LoVo (cell line): ENCODE measurements around the gene KLHL17.
"Not testable (repeated sequence)": the region's sequence is repeated elsewhere in the genome, so short reads cannot be mapped to it uniquely, and the experiment has no call there.

Experiments
- DNase-seq: peaks from one replicate; pipeline ENCODE4 v3.0.0-alpha.2; 2016; ENCODE audit warnings: low spot score

Gene KLHL17

DNA sequence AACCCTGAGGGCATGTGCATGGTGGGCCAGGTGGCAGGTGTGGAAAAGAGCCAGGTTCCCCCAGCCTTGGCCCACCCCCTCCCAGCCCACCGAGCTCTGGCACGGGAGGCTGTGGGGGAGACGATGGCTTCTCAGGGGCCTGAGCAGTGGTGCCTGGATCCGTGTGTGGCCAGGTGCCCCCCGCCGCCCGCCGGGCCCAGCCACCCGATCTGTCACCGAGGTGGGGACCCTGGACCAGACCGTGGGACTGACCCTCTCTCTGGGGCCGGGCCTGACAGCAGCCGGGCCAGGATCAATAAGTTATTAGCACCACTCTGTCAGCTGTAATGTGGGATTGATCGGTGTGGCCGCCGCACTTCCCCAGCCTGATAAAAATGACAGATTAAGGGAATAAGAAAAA lies 22.9 kb upstream of the KLHL17 start:
- no peak for DNase-seq

DNA sequence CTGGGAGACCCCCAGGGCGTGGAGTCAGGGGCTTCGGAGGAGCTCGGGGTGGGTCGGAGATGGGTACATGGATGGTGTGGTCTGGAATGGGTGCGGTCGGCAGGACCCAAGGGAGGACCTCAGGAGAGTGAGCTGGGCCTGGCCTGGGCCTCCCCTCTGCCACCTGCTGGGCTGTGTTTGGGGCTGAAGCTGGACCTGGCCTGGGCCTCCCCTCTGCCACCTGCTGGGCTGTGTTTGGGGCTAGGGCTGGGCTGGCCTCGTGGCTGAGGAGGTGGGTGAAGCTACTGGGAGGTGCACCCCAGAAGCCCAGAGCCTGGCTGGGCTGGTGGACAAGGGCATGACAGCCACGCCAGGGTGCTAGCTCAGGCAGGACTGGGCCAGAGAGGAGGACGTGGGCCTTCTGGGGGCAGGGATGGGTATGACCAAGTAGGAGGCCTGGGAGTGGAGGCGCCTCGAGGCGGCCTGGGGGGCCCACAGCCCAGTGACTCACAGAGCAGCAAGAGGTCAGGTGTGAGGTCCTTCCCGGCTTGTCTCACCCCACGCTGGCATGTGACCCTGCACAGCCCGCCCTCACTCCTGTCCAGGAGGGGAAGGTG lies 22.2 kb upstream of the KLHL17 start:
- no peak for DNase-seq

DNA sequence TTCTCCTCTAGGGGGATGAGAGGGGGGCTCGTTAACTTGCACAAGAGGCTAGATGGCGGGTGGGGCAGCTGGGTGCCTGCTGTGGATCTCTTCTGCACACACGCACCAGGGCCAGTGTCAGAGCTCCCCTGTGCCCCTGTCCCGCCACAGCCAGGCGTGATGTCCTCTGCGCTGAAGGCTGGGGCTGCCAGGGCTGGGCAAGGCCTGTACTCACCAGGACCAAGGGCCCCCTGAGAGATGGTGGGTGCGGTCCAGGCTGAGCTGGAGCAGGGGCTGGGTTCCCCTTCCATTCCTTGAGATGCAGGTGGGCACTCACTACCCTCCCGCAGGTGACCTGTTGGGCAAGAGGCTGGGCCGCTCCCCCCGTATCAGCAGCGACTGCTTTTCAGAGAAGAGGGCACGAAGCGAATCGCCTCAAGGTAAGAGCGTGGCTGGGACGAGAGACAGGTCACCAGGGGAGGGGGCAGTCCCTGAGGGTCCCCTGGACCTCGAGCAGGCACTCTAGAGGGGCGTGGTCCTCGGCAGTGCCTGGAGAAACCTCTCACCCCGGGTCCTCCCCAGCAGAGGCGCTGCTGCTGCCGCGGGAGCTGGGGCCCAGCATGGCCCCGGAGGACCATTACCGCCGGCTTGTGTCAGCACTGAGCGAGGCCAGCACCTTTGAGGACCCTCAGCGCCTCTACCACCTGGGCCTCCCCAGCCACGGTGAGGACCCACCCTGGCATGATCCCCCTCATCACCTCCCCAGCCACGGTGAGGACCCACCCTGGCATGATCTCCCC lies 21.5 kb upstream of the KLHL17 start:
- no peak for DNase-seq

DNA sequence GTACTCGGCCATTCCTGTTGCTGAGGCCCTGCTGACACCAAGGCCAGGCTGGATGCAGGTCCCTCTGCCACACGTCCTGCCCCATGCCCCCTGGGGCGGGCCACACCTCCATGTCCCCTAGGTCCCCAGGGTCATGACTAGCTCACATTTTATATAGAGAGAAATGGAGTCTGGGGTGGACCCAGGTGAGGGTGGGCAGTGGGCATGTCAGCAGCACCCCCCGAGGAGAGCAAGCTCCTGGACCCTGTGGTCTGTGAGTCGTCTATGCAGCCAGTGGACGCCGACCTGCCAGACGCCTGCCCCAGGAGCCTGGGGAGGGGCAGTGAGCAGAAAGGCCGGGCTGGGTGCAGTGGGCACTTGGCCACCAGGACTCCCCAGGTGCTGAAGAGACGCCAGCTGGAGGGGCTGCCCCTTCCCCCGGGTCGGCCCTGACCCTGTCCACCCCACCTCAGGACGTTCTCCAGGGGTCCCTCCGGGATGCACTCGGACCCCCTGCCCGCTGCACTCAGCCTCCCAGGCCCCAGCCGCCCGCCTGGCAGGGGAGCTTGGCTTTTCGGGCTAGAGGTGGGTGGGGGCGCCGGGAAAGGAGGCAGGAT lies 20.8 kb upstream of the KLHL17 start:
- no peak for DNase-seq

DNA sequence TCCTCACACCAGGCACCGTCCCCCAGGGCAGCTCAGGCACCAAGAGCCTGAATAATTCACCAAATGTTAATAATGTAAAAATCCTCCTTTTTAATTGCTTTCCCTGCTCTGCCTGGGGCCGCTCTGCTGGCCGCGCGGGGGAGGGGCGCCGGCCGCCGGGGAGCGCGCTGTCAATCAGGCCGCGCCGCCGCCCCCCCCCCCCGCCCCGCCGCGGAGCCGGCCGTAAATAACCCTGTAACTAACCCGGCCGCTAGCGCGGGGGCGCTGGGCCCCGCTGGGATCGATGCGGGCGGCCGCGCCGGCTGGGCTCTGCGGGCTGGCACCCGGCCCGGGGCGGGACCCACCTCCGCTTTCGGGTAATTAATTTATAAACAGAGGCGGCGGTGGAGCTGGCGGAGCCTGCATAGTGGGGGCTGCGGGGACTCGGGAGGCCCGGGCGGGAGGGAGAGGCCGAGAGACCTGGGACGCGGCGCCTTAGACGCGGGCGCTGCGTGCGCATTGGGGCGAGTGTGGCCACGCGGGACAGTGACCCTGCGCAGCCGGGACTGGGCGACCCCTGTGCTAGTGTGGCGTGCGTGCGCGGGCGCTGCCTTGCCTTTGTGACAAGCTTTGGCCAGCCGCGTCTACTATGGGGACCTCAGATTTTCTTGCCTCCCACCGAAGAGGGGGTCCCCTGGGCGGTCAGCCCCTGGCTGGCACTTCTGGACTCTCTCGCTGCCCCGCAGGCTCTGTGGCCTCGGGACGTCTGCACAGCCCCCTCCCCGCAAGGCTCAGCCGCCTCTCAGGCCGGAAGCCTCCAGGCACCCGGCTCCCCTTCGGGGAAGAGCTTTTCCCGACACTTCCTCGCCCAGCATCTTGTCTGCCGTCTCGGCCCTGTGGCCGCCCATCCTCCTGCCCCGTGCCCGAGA lies 20.0 kb upstream of the KLHL17 start:
- DNase-seq = peak; percentile 62

DNA sequence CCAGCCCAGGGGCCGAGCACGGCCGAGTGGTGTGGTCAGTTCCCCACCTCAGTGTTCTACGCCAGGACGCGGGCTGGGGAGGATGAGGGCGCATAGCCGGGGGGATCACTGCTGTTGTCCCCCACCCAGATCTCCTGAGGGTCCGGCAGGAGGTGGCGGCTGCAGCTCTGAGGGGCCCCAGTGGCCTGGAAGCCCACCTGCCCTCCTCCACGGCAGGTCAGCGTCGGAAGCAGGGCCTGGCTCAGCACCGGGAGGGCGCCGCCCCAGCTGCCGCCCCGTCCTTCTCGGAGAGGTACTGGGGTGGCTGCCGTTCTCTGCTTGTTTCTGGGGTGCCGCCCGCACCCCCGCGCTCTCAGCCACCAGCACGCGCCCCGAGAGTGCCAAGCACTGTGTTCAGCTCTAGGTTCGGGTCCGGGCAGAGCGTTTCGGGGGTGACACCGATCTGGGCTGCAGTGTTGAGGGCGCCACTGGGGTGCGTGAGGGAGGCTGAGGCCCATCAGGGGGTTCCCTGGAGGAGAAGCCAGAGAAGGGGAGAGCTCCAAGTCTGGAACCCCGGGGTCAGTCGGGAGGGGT lies 19.3 kb upstream of the KLHL17 start:
- DNase-seq = no peak

DNA sequence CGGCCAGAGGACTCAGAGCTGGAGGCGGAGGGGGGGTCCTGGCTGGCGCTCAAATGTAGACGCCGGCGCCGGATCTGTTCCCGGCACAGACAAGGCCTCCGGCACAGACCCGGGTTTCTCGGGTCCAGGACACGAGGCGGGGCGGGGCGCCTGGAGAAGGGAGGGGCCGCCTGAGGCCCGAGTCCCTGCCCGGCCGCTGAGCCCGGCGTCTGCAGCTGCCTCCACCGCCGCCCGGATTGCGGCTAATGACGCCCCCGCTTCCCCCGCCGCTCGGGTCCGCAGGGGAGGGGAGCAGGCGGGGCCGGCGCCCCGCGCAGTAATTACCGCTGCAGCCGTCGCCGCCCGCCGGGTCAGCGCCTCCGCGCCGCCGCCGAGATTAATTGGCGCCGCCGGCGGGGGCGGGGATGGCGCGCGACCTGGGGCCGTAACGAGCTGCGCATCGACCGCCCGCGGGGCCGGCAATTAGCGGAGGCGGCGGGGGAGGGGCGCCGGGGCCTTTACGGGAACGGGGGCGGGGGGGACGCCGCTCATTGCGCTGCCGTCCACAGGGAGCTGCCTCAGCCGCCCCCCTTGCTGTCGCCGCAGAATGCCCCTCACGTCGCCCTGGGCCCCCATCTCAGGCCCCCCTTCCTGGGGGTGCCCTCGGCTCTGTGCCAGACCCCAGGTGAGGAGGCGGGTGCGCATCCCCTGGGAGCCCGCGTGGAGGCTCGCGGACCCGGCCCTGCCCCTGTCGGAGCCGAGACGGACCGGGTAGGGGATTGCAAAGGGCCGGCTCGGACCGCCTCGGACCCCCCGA lies 18.6 kb upstream of the KLHL17 start:
- DNase-seq = peak; percentile 44

DNA sequence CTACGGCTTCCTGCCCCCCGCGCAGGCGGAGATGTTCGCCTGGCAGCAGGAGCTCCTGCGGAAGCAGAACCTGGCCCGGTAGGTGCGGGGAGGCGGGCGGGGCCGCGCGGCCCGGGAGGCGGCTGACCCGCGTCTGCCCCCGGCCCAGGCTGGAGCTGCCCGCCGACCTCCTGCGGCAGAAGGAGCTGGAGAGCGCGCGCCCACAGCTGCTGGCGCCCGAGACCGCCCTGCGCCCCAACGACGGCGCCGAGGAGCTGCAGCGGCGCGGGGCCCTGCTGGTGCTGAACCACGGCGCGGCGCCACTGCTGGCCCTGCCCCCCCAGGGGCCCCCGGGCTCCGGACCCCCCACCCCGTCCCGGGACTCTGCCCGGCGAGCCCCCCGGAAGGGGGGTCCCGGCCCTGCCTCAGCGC lies 18.0 kb upstream of the KLHL17 start:
- DNase-seq = no peak

DNA sequence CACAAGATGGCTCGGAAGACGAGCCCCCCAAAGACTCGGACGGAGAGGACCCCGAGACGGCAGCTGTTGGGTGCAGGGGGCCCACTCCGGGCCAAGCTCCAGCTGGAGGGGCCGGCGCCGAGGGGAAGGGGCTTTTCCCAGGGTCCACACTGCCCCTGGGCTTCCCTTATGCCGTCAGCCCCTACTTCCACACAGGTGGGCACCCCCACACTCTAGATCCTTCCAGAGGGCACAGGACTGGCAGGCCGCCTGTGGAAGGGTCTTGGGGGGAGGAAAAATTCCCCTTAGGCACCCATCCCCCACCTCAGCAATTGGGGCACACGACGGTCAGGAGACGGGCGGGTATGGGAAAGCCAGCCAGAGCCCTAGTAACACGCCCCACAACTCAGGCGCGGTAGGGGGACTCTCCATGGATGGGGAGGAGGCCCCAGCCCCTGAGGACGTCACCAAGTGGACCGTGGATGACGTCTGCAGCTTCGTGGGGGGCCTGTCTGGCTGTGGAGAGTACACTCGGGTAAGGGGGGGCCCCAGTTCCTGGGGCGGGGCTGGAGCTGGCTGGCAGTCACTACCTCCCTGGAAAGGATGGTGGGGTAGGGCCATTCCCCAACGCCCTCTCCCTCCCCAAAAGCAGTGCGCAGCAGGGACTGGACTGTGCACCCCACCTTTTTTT lies 17.4 kb upstream of the KLHL17 start:
- no peak for DNase-seq

DNA sequence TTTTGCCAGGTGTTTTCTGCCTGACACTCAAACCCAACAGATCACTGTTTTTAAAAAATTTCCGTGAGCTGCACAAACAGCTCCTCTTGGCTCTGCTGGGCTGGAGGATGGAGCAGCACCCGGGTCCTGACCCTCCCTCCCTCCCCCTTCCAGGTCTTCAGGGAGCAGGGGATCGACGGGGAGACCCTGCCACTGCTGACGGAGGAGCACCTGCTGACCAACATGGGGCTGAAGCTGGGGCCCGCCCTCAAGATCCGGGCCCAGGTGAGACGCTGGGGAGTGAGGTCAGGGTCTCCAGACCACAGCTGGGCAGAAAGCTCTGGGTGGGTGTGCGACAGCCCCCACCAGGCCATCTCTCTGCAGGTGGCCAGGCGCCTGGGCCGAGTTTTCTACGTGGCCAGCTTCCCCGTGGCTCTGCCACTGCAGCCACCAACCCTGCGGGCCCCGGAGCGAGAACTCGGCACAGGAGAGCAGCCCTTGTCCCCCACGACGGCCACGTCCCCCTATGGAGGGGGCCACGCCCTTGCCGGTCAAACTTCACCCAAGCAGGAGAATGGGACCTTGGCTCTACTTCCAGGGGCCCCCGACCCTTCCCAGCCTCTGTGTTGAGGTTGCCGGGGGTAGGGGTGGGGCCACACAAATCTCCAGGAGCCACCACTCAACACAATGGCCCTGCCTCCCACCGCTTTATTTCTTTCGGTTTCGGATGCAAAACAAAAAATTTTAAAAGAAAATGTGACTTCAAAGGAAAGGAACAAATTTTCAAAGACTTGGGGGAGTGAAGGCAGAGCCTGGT lies 16.6 kb upstream of the KLHL17 start:
- DNase-seq = no peak

DNA sequence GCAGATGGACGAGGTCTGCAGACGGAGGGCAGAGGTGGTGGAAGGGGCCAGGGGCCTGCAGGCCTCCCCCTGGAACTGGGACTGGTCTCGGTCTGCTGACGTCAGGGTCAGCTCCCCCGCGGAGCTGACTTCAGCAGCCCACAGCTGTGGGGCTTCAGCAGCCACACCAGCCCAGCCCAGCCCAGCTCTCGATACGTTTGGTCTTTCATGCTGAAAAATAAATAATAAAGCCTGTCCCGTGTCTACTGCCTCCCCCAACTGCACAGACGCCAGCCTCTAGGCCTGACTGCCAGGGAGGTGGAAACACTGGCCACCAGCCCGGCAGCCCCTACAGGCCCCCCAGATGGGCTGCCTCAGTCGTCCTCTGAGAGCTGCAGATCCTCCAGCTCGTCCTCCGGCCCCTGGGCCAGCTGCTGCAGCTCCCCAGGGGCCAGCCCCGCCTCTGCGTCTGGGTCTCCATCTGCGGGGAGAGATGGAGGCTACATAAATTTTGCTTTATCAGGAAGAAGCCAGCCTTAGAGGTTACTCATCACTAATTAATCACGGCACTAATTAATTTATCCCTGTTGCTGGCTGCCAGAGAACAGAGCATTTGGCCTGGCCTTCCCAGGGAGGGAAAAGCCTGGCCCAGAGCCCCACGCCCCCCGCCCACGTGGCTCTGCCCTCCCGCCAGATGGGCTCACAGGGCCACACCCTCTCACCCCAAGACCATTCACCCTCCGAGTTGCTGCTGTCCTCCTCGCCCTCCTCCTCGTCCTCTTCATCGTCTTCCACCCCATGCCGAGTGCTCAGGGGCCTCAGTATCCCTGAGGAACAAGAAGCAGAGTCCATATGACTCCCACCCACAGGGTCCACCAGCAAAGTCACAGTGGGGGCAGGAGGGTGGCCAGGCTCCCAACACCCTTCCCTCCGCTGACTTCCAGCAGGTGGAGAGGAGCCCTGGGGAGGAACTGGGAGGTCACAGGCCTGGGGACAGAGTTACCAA lies 15.8 kb upstream of the KLHL17 start:
- DNase-seq = no peak

DNA sequence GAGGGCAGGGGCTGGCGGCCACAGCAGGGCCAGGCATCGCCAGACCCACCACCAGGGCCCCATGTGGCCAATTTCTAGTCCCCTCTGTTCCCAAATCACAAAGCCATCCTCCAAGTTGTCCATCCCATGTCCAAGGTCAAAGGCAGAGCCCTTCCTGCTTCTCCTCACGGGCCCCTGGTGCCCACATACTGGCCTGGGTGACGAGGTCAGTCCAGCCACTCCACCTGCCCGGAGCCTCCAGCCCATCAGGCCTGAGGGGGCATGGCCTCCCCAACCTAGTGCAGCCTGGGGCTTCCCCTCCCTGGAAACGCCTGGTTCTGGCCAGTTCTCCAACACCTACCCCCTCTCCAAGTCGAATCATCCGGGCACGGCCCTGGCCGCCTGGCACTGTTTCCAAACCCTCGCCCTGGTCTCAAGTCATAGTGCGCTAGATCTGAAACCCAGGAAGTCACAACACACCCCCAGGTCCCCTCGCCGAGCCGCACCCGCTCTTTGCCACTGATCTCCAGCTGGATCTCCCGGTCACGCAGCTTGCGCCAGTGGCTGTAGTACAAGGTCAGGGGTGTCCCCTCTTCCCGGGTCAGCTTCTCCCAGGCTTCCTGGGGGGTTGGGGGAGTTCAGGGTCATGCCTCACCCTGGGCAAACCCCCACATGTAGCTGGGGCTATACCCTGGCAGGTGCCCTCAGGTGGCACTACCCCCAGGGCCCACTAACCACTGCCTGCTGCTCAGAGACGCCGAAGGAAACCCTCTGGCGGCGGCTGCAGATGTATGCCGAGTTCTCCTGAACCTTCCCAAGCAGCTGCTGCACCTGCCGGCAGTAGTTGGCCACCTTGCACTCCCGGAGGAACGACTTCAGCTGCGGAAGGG lies 14.5 kb upstream of the KLHL17 start:
- DNase-seq = no peak

DNA sequence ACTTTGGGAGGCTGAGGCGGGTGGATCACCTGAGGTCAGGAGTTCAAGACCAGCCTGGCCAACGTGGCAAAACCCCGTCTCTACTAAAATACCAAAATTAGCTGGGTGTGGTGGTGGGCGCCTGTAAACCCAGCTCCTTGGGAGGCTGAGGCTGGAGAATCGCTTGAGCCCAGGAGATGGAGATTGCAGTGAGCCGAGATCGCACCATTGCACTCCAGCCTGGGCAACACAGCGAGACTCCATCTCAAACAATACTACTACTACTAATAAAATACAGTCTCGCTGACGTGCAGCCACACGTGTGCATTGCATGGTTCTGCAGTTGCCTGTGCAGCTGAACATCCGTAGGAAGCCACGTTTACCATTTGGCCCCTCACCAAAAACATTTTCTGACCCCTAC lies 13.6 kb upstream of the KLHL17 start:
- DNase-seq = not testable (repeated sequence)

DNA sequence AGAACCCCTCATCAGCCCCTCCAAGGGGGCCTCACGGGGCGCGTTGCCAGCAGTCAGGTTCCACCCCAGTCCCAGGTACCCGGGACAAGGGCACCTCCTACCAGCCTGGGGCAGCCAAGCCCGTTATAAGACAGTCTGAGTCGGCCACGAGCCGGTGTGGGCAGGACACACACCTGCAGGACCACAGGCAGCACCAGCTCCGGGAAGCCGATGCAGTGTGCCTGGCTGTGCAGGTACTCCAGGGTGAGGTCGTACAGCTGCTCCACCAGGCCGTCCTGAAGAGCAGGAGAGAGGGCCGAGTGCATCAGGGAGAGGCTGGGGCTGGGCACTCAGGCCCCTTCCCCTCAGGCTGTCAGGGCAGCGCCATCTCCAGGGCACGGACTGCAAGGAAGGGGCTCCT lies 12.4 kb upstream of the KLHL17 start:
- DNase-seq = no peak

DNA sequence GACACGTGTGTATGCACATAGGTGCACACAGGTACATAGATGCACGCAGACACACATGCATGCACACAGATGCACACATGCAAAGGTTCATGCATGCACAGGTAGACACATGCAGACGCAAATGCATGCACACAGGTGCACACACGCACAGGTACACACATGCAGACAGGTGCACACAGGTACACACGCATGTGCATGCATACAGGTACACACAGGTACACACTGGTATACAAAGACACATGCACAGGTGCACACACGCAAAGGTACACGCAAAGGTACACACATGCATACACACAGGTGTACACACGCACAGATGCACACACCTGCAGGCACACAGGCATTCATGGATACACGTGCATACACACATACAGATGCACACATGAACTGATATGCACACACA lies 10.1 kb upstream of the KLHL17 start:
- no peak for DNase-seq

DNA sequence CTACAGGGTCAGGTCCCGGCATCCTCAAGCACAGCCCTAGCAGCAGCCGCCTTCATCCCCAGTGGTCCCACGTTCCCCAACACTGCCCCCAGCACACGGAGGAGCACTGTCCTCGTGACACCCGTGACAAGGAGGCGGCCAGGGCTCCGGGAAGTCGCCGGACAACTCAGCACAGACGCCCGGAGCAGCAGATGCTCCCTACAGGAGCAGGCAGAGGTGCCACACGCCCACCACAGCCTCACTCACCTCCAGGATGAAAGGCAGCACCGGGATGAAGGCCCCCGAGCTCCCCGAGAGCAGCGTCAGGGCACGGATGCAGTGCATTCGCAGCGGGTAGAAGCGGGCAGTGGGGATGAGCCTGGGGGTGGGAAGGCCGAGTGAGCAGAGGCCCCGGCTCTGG lies 9.5 kb upstream of the KLHL17 start:
- DNase-seq = no peak

DNA sequence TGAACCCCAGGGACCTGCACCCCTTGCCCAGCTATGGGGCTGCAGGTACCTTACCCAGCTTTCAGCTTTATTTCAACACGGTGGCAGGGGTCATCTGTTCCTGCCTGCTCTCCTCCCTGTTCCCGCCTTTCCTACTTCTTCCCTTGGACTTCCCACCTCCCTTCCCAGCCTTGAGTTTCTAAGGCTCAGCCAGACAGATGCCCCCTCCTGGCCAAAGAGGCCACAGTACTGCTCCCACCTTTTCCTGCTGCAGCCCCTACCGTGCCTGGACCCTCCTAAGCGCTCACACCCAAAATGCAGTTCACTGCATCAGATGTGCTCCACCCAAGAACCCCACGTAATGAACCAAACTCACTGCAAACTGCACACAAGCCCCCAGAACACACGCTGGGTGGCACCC lies 9.0 kb upstream of the KLHL17 start:
- DNase-seq = no peak

DNA sequence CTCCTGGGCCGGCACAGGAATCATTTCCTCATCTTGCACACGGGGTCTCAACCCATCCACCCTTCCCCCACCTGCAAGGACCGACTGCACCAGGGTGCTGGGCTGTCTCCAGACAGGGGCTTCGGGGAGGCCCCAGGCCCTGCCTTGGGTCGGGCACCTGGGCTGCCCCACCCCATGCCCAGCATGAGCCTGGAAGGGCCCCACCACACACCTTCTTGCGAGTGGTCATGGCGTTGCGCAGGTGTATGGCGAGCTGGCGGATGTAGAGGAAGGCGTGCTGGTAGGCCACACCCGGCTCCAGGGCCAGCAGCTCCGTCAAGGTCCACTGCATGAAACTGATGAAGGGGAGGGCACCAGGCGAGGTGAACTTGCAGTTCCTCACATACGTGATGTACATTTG lies 8.2 kb upstream of the KLHL17 start:
- no peak for DNase-seq
